HG02938 (cell line): ENCODE data around the gene CYP19A1.

Experiments
- ATAC-seq: cut with Tn5 transposase; IDR thresholded peaks from one replicate; pipeline ENCODE4 v1.9.1; 2021; ENCODE audit warnings: mild to moderate bottlenecking, moderate library complexity; ENCODE audit not compliant: unreplicated experiment

CYP19A1 gene

GRCh38 chr15:51328926-51329325 lies 9.5 kb downstream of the CYP19A1 start:
- ATAC-seq = no peak

GRCh38 chr15:51327081-51327480 lies 11.3 kb downstream of the CYP19A1 start:
- ATAC-seq = no peak

- no peak for ATAC-seq
These were observed 13.2 kb downstream of the CYP19A1 start for GRCh38 chr15:51325167-51325566.

- ATAC-seq = no peak
These were observed 14.6 kb downstream of the CYP19A1 start for GRCh38 chr15:51323749-51324148.

GRCh38 chr15:51322621-51323296 lies 15.6 kb downstream of the CYP19A1 start:
- no peak for ATAC-seq

- no peak for ATAC-seq
These were observed 17.1 kb downstream of the CYP19A1 start for GRCh38 chr15:51321316-51321715.

GRCh38 chr15:51320843-51321242 lies 17.6 kb downstream of the CYP19A1 start:
- ATAC-seq = no peak

GRCh38 chr15:51319539-51319938 lies 18.9 kb downstream of the CYP19A1 start:
- ATAC-seq = no peak

GRCh38 chr15:51318382-51319150 lies 19.8 kb downstream of the CYP19A1 start:
- ATAC-seq = no peak

GRCh38 chr15:51316636-51317035 lies 21.8 kb downstream of the CYP19A1 start:
- no peak for ATAC-seq

- ATAC-seq = no peak
These were observed 22.7 kb downstream of the CYP19A1 start for GRCh38 chr15:51315726-51316125.

- no peak for ATAC-seq
These were observed 23.7 kb downstream of the CYP19A1 start for GRCh38 chr15:51314391-51315337.

GRCh38 chr15:51313644-51314280 lies 24.6 kb downstream of the CYP19A1 start:
- ATAC-seq = no peak

GRCh38 chr15:51313074-51313393 lies 25.4 kb downstream of the CYP19A1 start:
- ATAC-seq = no peak

- ATAC-seq = no peak
These were observed 26.0 kb downstream of the CYP19A1 start for GRCh38 chr15:51312166-51313073.

GRCh38 chr15:51311510-51311909 lies 26.9 kb downstream of the CYP19A1 start:
- ATAC-seq = no peak

- ATAC-seq = no peak
These were observed 28.3 kb downstream of the CYP19A1 start for GRCh38 chr15:51310064-51310463.

- ATAC-seq = no peak
These were observed 30.6 kb downstream of the CYP19A1 start for GRCh38 chr15:51307811-51308210.

GRCh38 chr15:51307325-51307724 lies 31.1 kb downstream of the CYP19A1 start:
- no peak for ATAC-seq

GRCh38 chr15:51303462-51303980 lies 34.9 kb downstream of the CYP19A1 start:
- no peak for ATAC-seq
